K562 (cell line): ENCODE results near the gene STRA6. TPM values are rescaled to one million over a fixed set of nuclear protein-coding genes. Genes with fewer than 3 reads are reported as not detected.

Experiments used
- ATAC-seq: fragments of 200-7000 bp; cut with Tn5 transposase; 3 replicates; pipeline ENCODE4 v1.9.1; 2020; ENCODE audit warnings: moderate library complexity
- BruUV-seq: library from RNA; stranded (reverse); fragments of 400-500 nt; replicated peaks from 2 replicates; lab custom pipeline; 2021; lab: Mats Ljungman, UMichigan
- CTCF ChIA-PET: fragments of 300-600 bp; formaldehyde crosslinking; extraction: SDS; loops from one replicate; lab custom pipeline; 2021; ENCODE audit warnings: low intra/inter-chr PET ratio; lab: Yijun Ruan, JAX
- POLR2A ChIA-PET: fragments of 300-600, 350-650 bp; sonication (Branson Sonifier 250); formaldehyde crosslinking; extraction: SDS; loops from one replicate; lab custom pipeline; 2021; ENCODE audit warnings: antibody characterized with exemption, inconsistent platforms; lab: Yijun Ruan, JAX
- DNase-seq, 4 experiments: peaks; one replicate each; pipeline versions ENCODE4 v3.0.0 to v3.0.0-alpha.2; 2011 to 2018; ENCODE audit warnings: low spot score in 3 of 4, mixed read lengths in 3 of 4; ENCODE audit errors: extremely low read depth in 1 of 4
- FAIRE-seq: peaks from 2 replicates; lab custom pipeline; 2011; peaks lifted over from hg19 to GRCh38; lab: Jason Lieb, UNC
- H2AFZ ChIP-seq: 2 replicates; pipeline ENCODE4 v1.6.0; 2011; ENCODE audit warnings: low read depth, low read length, control low read depth, inconsistent platforms
- H3K27ac ChIP-seq: fragments of 200-600 bp; 3 replicates; pipeline ENCODE4 v1.8.0; 2011; ENCODE audit warnings: low read depth, mild to moderate bottlenecking, control low read depth, inconsistent platforms, low read length, moderate library complexity, mixed read lengths; ENCODE audit errors: extremely low read depth
- H3K27me3 ChIP-seq, 2 experiments: fragments of 300-600 bp in 1 of 2; 2 replicates in 1 of 2; 3 replicates in 1 of 2; pipeline versions ENCODE4 v1.6.0 to v1.8.0; 2011; ENCODE audit warnings: inconsistent platforms in 2 of 2, low read length in 2 of 2, mild to moderate bottlenecking in 1 of 2, mixed read lengths in 1 of 2, moderate library complexity in 1 of 2; ENCODE audit not compliant: control insufficient read depth in 2 of 2, insufficient read depth in 2 of 2
- H3K36me3 ChIP-seq: fragments of 300-600 bp; 3 replicates; pipeline ENCODE4 v1.8.0; 2011; ENCODE audit warnings: mild to moderate bottlenecking, low read length, inconsistent platforms; ENCODE audit not compliant: control insufficient read depth, insufficient read depth
- H3K4me1 ChIP-seq, 2 experiments: fragments of 200-600 bp in 1 of 2; replicated peaks in 1 of 2; 2 replicates in 1 of 2; 3 replicates in 1 of 2; pipeline versions ENCODE4 v1.5.1 to v1.8.0; 2011; ENCODE audit warnings: inconsistent platforms in 2 of 2, low read length in 2 of 2, mild to moderate bottlenecking in 1 of 2, mixed read lengths in 1 of 2, moderate library complexity in 1 of 2; ENCODE audit not compliant: control insufficient read depth in 2 of 2, insufficient read depth in 2 of 2
- H3K4me2 ChIP-seq: 2 replicates; pipeline ENCODE4 v1.6.1; 2011; ENCODE audit warnings: low read length, control low read depth, inconsistent platforms, mixed read lengths; ENCODE audit not compliant: insufficient read depth
- H3K4me3 ChIP-seq: fragments of 200-600 bp; sonication (generic), shearing (Covaris generic); 2 replicates; pipeline ENCODE4 v1.5.1; 2016; ENCODE audit warnings: control low read depth, inconsistent platforms
- H3K79me2 ChIP-seq: fragments of 200-600 bp; 3 replicates; pipeline ENCODE4 v1.8.0; 2011; ENCODE audit warnings: low read length, inconsistent platforms; ENCODE audit not compliant: control insufficient read depth, insufficient read depth
- H3K9ac ChIP-seq, 2 experiments: 2 replicates each; pipeline versions ENCODE4 v1.6.0 to v1.6.1; 2011; ENCODE audit warnings: low read depth in 2 of 2, low read length in 2 of 2, control low read depth in 1 of 2, inconsistent platforms in 1 of 2, mild to moderate bottlenecking in 1 of 2, mixed read lengths in 1 of 2; ENCODE audit not compliant: insufficient read depth in 1 of 2
- H3K9me1 ChIP-seq: one replicate; pipeline ENCODE4 v1.6.0; 2011; ENCODE audit warnings: inconsistent platforms, mild to moderate bottlenecking, low read length, moderate library complexity; ENCODE audit not compliant: control insufficient read depth, insufficient read depth
- H3K9me3 ChIP-seq: replicated peaks from 2 replicates; pipeline ENCODE4 v1.5.1; 2011; ENCODE audit warnings: low read depth, low read length, inconsistent platforms; ENCODE audit not compliant: control insufficient read depth, insufficient read depth
- H4K20me1 ChIP-seq: replicated peaks from 2 replicates; pipeline ENCODE4 v1.6.1; 2011; ENCODE audit warnings: low read length, inconsistent platforms, mixed read lengths; ENCODE audit not compliant: control insufficient read depth, insufficient read depth
- CXXC5 ChIP-seq: fragments of 250-450 bp; sonication (Bioruptor Pico); IDR thresholded peaks from 2 replicates; pipeline ENCODE4 v1.8.0; 2022; ENCODE audit warnings: inconsistent platforms, mild to moderate bottlenecking, moderate library complexity
- DIDO1 ChIP-seq: fragments of 450-650 bp; IDR thresholded peaks from 2 replicates; pipeline ENCODE4 v1.6.1; 2016; ENCODE audit warnings: low read depth, missing biosample characterization, missing genetic modification characterization
- GATAD2B ChIP-seq: fragments of 450-650 bp; IDR thresholded peaks from 2 replicates; pipeline ENCODE4 v1.6.1; 2017; ENCODE audit warnings: mild to moderate bottlenecking, borderline replicate concordance
- IRF2 ChIP-seq: sonication (generic); formaldehyde crosslinking; IDR thresholded peaks from 2 replicates; pipeline ENCODE4 v1.8.1; 2022; ENCODE audit warnings: mild to moderate bottlenecking, missing genetic modification reagents
- SNRNP70 ChIP-seq: fragments of 200-400 bp; formaldehyde crosslinking; optimal IDR thresholded peaks from 2 replicates; pipeline ENCODE3; 2017; ENCODE audit warnings: low read depth, low read length
- SP1 ChIP-seq: sonication (generic); formaldehyde crosslinking; IDR thresholded peaks from 2 replicates; pipeline ENCODE4 v1.8.1; 2022; ENCODE audit warnings: mild to moderate bottlenecking, missing genetic modification reagents
- TAF15 ChIP-seq: fragments of 200-400 bp; formaldehyde crosslinking; IDR thresholded peaks from 2 replicates; pipeline ENCODE4 v1.6.1; 2017; ENCODE audit warnings: mild to moderate bottlenecking, low read depth, low read length, moderate library complexity
- TEAD2 ChIP-seq: fragments of 450-650 bp; IDR thresholded peaks from 2 replicates; pipeline ENCODE4 v1.6.1; 2016; ENCODE audit warnings: missing genetic modification characterization, control low read depth, missing compliant biosample characterization
- XRCC4 ChIP-seq: IDR thresholded peaks from one replicate; pipeline ENCODE4 v1.6.1; 2011; ENCODE audit not compliant: insufficient read depth, insufficient read length; ENCODE audit errors: extremely low read depth
- ZNF174 ChIP-seq: fragments of 250-450 bp; sonication (Bioruptor Pico); IDR thresholded peaks from 2 replicates; pipeline ENCODE4 v1.4.0; 2020; ENCODE audit warnings: mild to moderate bottlenecking
- ZNF644 ChIP-seq: fragments of 200-800 bp; sonication (Bioruptor generic); IDR thresholded peaks from 2 replicates; pipeline ENCODE4 v1.6.1; 2016; ENCODE audit warnings: low read depth, missing genetic modification characterization, missing compliant biosample characterization
- WGBS: fragments of 100-300 bp; shearing (Covaris generic); methylation state at CpG from one replicate; pipeline ENCODE4 v1.1.6; 2016; ENCODE audit warnings: low coverage, mixed read lengths; ENCODE audit not compliant: insufficient coverage; ENCODE audit errors: missing lambda C conversion rate; 5-methylcytosine and 5-hydroxymethylcytosine counted together
- in situ Hi-C: fragments of 300-500 bp; cut with MboI; formaldehyde crosslinking; loops from 4 replicates; pipeline ENCODE4 v1.15.0; 2018; ENCODE audit warnings: inconsistent platforms, mixed read lengths
- intact Hi-C: fragments of 100-400 bp; cut with micrococcal nuclease; formaldehyde crosslinking; loops from 2 replicates; pipeline ENCODE4 v1.14.2; 2022
- polyA plus RNA-seq, 8 experiments: library from polyadenylated mRNA; depleted of rRNA in 4 of 8; stranded (reverse) in 5 of 8; unstranded in 3 of 8; fragments of >200 nt; fragmentation: Nextera tagmentation in 2 of 8; fragmentation: Illumina TruSeq in 1 of 8; extraction: Ambion mirVana in 2 of 8; extraction: Trizol in 1 of 8; gene quantifications; 2 replicates each; pipeline versions ENCODE4 v1.2.1 to v1.2.3, GENCODE V29; 2011 to 2014; ENCODE audit warnings: inconsistent platforms in 1 of 8, missing spikeins in 1 of 8
- total RNA-seq, 7 experiments: library from RNA; depleted of rRNA in 6 of 7; stranded (reverse); fragments of >200 nt in 6 of 7; fragmentation: Illumina TruSeq in 2 of 7; extraction: Trizol in 2 of 7; gene quantifications; 2 replicates each; pipeline versions ENCODE4 v1.2.1 to v1.2.3, GENCODE V29; 2011 to 2021; ENCODE audit warnings: low replicate concordance in 1 of 7
- TF ChIP-seq, protein P1 (sequence below): IDR thresholded peaks from 2 replicates; pipeline ENCODE4 v1.6.1; 2014; ENCODE audit warnings: antibody characterized with exemption
- TF ChIP-seq, protein P2 (sequence below): fragments of 250-450 bp; sonication (Bioruptor Pico); IDR thresholded peaks from 2 replicates; pipeline ENCODE4 v1.5.0; 2020; ENCODE audit warnings: mild to moderate bottlenecking, borderline replicate concordance
- TF ChIP-seq, protein P3 (sequence below): IDR thresholded peaks from 2 replicates; pipeline ENCODE4 v1.6.1; 2016; ENCODE audit warnings: missing genetic modification characterization, missing compliant biosample characterization

STRA6 gene
- total and polyA plus RNA-seq, 9 of the 15 experiments (the other 6 are each of a cell fraction or from before 2014, with no cell fraction given), result 0.04 to 2.0 (median 0.43) TPM; not detected in 2

DNA sequence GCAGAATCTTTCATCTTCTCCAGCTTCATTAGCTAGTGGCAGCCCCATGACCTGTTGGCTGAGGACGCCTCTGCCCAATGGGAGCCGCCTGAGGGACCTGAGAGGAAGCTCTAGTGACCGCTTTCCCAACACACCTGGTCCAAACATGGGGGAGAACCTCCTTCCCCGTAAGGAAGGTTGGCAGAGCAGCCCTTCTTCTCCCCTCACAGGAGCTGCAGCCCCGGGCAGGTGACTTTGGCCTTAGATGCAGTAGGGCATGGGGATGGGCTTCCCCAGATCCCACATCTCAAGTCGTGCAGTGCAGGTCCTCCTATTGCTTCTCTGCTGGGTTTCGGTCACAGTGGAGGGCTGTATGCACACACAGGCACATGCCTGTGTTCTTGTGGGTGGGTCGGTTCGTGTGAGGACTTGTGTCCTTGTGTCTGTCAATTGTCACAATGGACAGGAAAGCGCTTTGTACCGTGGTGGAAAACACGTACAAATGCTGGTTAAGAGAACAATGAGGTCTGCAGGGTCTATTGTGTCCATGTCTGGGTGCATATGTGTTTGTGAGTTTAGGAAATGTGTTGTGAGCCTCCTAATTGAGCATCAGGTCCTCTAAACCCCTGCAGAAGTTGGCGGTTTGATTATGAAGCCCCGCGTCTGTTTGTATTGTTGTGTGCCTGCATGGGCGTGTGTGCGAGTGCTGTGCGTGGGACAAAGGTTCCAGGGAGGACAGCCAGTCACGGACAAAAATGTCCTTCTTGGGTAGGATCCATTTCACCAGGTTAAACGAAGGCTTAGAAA is 70.8 kb downstream of the STRA6 start:
- Histone ChIP-seq H3K4me1 (peaks cover 0 to 33% of the 10 kb centered on the region in 2 experiments; a peak in 2 of 5 replicates), H3K27ac (no peak overlapping the region), H3K79me2 (no peaks in the 10 kb centered on the region), H3K27me3 (peaks cover 43 to 57% of the 10 kb centered on the region in 2 experiments), H3K9ac (no peak overlapping the region), H2AFZ (no peak overlapping the region), H3K9me1 (no peaks in the 10 kb centered on the region), H3K4me3 (no peak overlapping the region), H3K4me2 (no peak overlapping the region), H3K9me3 (no peaks in the 10 kb centered on the region), H3K36me3 (no peaks in the 10 kb centered on the region), H4K20me1 (no peaks in the 10 kb centered on the region; the same call in 1 of the 2 replicates)
- ChIA-PET CTCF (no interaction called here), POLR2A (no interaction called here)
- ATAC-seq (no peak), DNase-seq (no peak), FAIRE-seq (no peak)
- intact Hi-C loops (no loop called here), in situ Hi-C loops (loop anchor here (25.0 kb wide), 1 partner anchor 1155 kb away; the partner anchor contains the start of gene GOLGA6D)
- WGBS, result 10% methylated on average over 20 of the region's 20 CpGs
- no TSS peak for BruUV-seq
- TF ChIP-seq, protein P1, sequence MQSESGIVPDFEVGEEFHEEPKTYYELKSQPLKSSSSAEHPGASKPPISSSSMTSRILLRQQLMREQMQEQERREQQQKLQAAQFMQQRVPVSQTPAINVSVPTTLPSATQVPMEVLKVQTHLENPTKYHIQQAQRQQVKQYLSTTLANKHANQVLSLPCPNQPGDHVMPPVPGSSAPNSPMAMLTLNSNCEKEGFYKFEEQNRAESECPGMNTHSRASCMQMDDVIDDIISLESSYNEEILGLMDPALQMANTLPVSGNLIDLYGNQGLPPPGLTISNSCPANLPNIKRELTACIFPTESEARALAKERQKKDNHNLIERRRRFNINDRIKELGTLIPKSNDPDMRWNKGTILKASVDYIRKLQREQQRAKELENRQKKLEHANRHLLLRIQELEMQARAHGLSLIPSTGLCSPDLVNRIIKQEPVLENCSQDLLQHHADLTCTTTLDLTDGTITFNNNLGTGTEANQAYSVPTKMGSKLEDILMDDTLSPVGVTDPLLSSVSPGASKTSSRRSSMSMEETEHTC, result no peak
- TF ChIP-seq TEAD2 (tag) (no peak), CXXC5 (no peak), ZNF174 (CRISPR knock-in tag) (no peak), DIDO1 (tag) (no peak), XRCC4 (no peak), SNRNP70 (no peak), SP1 (no peak), GATAD2B (no peak), TAF15 (no peak), ZNF644 (tag) (no peak), IRF2 (CRISPR knock-in tag) (no peak)
- TF ChIP-seq, protein P2, sequence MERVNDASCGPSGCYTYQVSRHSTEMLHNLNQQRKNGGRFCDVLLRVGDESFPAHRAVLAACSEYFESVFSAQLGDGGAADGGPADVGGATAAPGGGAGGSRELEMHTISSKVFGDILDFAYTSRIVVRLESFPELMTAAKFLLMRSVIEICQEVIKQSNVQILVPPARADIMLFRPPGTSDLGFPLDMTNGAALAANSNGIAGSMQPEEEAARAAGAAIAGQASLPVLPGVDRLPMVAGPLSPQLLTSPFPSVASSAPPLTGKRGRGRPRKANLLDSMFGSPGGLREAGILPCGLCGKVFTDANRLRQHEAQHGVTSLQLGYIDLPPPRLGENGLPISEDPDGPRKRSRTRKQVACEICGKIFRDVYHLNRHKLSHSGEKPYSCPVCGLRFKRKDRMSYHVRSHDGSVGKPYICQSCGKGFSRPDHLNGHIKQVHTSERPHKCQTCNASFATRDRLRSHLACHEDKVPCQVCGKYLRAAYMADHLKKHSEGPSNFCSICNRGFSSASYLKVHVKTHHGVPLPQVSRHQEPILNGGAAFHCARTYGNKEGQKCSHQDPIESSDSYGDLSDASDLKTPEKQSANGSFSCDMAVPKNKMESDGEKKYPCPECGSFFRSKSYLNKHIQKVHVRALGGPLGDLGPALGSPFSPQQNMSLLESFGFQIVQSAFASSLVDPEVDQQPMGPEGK (CRISPR knock-in tag), result no peak
- TF ChIP-seq, protein P3, sequence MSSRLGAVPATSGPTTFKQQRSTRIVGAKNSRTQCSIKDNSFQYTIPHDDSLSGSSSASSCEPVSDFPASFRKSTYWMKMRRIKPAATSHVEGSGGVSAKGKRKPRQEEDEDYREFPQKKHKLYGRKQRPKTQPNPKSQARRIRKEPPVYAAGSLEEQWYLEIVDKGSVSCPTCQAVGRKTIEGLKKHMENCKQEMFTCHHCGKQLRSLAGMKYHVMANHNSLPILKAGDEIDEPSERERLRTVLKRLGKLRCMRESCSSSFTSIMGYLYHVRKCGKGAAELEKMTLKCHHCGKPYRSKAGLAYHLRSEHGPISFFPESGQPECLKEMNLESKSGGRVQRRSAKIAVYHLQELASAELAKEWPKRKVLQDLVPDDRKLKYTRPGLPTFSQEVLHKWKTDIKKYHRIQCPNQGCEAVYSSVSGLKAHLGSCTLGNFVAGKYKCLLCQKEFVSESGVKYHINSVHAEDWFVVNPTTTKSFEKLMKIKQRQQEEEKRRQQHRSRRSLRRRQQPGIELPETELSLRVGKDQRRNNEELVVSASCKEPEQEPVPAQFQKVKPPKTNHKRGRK, result no peak
